H1 (cell line): ENCODE measurements around the gene CLEC16A. TPM values are rescaled to one million over a fixed set of nuclear protein-coding genes. Genes with fewer than 3 reads are reported as not detected.
A peak's percentile ranks its signal among the peaks of the same experiment; 100 is the strongest.

Experiments
- ATF2 ChIP-seq: IDR thresholded peaks from 2 replicates; pipeline ENCODE4 v1.6.1; 2012; ENCODE audit warnings: low read length, inconsistent platforms
- ATF3 ChIP-seq: IDR thresholded peaks from 2 replicates; pipeline ENCODE4 v1.6.1; 2011; ENCODE audit warnings: low read depth, mild to moderate bottlenecking, low read length; ENCODE audit not compliant: insufficient read depth
- BRCA1 ChIP-seq: IDR thresholded peaks from 2 replicates; pipeline ENCODE4 v1.6.1; 2012; ENCODE audit warnings: low read depth, low read length, improper control_type of control experiment
- CBX5 ChIP-seq: fragments of 300-800, 300-1000 bp; sonication (generic); IDR thresholded peaks from 2 replicates; pipeline ENCODE4 v1.7.1; 2016; ENCODE audit warnings: antibody characterized with exemption, low read length, low read depth
- CHD1 ChIP-seq: IDR thresholded peaks from 2 replicates; pipeline ENCODE4 v1.6.1; 2012; ENCODE audit warnings: low read depth, low read length, improper control_type of control experiment
- CTCF ChIP-seq, 3 experiments: IDR thresholded peaks; 1 replicate in 2 of 3; 2 replicates in 1 of 3; pipeline versions ENCODE4 v1.5.1 to v1.6.1; 2011; ENCODE audit warnings: low read length in 3 of 3, mild to moderate bottlenecking in 3 of 3, inconsistent platforms in 2 of 3, low read depth in 1 of 3, moderate library complexity in 1 of 3; ENCODE audit not compliant: insufficient read depth in 1 of 3; ENCODE audit errors: control extremely low read depth in 1 of 3
- EP300 ChIP-seq, 2 experiments: IDR thresholded peaks; 1 replicate in 1 of 2; 2 replicates in 1 of 2; pipeline ENCODE4 v1.6.1; 2011 to 2012; ENCODE audit warnings: low read depth in 2 of 2, low read length in 2 of 2, mild to moderate bottlenecking in 2 of 2, borderline replicate concordance in 1 of 2, inconsistent platforms in 1 of 2, moderate library complexity in 1 of 2
- JUN ChIP-seq: IDR thresholded peaks from 2 replicates; pipeline ENCODE4 v1.6.1; 2011; ENCODE audit warnings: low read depth, mild to moderate bottlenecking, improper control_type of control experiment, low read length
- KDM1A ChIP-seq: fragments of 200-600, 300-600 bp; sonication (generic); IDR thresholded peaks from 2 replicates; pipeline ENCODE4 v1.7.1; 2016; ENCODE audit warnings: mild to moderate bottlenecking, low read length, borderline replicate concordance
- NANOG ChIP-seq: IDR thresholded peaks from 2 replicates; pipeline ENCODE4 v1.6.1; 2011; ENCODE audit warnings: low read length, low read depth, mild to moderate bottlenecking, inconsistent platforms; ENCODE audit not compliant: insufficient read depth, poor library complexity, severe bottlenecking
- POLR2A ChIP-seq, 2 experiments: IDR thresholded peaks; 1 replicate in 1 of 2; 2 replicates in 1 of 2; pipeline ENCODE4 v1.6.1; 2011; ENCODE audit warnings: low read depth in 2 of 2, low read length in 2 of 2, mild to moderate bottlenecking in 2 of 2; ENCODE audit errors: control extremely low read depth in 1 of 2
- RFX5 ChIP-seq: IDR thresholded peaks from 2 replicates; pipeline ENCODE4 v1.6.1; 2011; ENCODE audit warnings: low read depth, low read length, improper control_type of control experiment, borderline replicate concordance
- RNF2 ChIP-seq: fragments of 200-900, 300-1000 bp; sonication (generic); IDR thresholded peaks from 2 replicates; pipeline ENCODE4 v1.7.1; 2016; ENCODE audit warnings: borderline replicate concordance, low read depth, mild to moderate bottlenecking, antibody characterized with exemption, low read length; ENCODE audit not compliant: poor library complexity, severe bottlenecking; ENCODE audit errors: missing control alignments
- SP2 ChIP-seq: IDR thresholded peaks from 2 replicates; pipeline ENCODE4 v1.6.1; 2012; ENCODE audit warnings: mild to moderate bottlenecking, low read length, inconsistent platforms
- SRF ChIP-seq: IDR thresholded peaks from 2 replicates; pipeline ENCODE4 v1.6.1; 2011; ENCODE audit warnings: mild to moderate bottlenecking, low read depth, low read length, moderate library complexity
- SUZ12 ChIP-seq: fragments of 200-600 bp; sonication (generic); IDR thresholded peaks from 2 replicates; pipeline ENCODE4 v1.6.1; 2012; ENCODE audit warnings: mild to moderate bottlenecking, inconsistent platforms, low read length, moderate library complexity, mixed read lengths
- TAF7 ChIP-seq: optimal IDR thresholded peaks from 2 replicates; pipeline ENCODE3; 2011; ENCODE audit warnings: low read depth, mild to moderate bottlenecking, inconsistent platforms, low read length, moderate library complexity, borderline replicate concordance
- ZNF274 ChIP-seq: IDR thresholded peaks from 2 replicates; pipeline ENCODE4 v1.7.0; 2012; ENCODE audit warnings: low read length, borderline replicate concordance; ENCODE audit errors: extremely low read depth
- polyA plus RNA-seq, 7 experiments: library from polyadenylated mRNA; depleted of rRNA in 3 of 7; stranded (reverse) in 5 of 7; unstranded in 2 of 7; fragments of >200 nt in 5 of 7; fragments of 200-250 nt in 2 of 7; gene quantifications; 1 replicate in 5 of 7; 2 replicates in 1 of 7; 4 replicates in 1 of 7; pipeline versions ENCODE4 v1.2.1 to v1.2.3, GENCODE V29; 2011 to 2013; ENCODE audit warnings: missing spikeins in 2 of 7, mixed read lengths in 2 of 7
- total RNA-seq: library from RNA; stranded (reverse); fragmentation: NEBNext Ultra II Directional; extraction: Animal tissue kit (Norgen Biotek cat#: 25700); gene quantifications from 2 replicates; pipeline ENCODE4 v1.2.1, GENCODE V29; 2021

CLEC16A gene
- total and polyA plus RNA-seq, 2 of the 8 experiments (the other 6 are each of a cell fraction or from before 2014, with no cell fraction given): 7.6 to 19.3 TPM

- TF ChIP-seq JUN: no peak
- TF ChIP-seq KDM1A: no peak; the same call in 1 of the 2 replicates
- no peak for TF ChIP-seq ATF3
- no peak for TF ChIP-seq TAF7
- TF ChIP-seq SRF: no peak
- no peak for TF ChIP-seq SUZ12
- TF ChIP-seq BRCA1: no peak
- no peak for TF ChIP-seq CHD1
- no peak for TF ChIP-seq ATF2
- no peak for TF ChIP-seq ZNF274
- peak; percentile 31 to 58 (median 50); a peak in 3 of 4 replicates for TF ChIP-seq CTCF (IDR thresholded peaks at IDR 0.05; ENCODE audit: control extremely low read depth in 1 of 3, insufficient read depth in 1 of 3, low read depth in 1 of 3, low read length in 3 of 3)
- 0 out of 3 replicates have a peak, but pooled peaks of 1 of the 2 experiments have one; percentile 16 for TF ChIP-seq POLR2A (IDR thresholded peaks at IDR 0.05; ENCODE audit: control extremely low read depth in 1 of 2, low read depth in 2 of 2, low read length in 2 of 2)
- TF ChIP-seq CBX5: no peak
- TF ChIP-seq RFX5: 0 out of 2 replicates have a peak, but pooled peaks have one; percentile 48
- no peak for TF ChIP-seq SP2
- no peak for TF ChIP-seq RNF2
- no peak for TF ChIP-seq EP300 (IDR thresholded peaks at IDR 0.05; ENCODE audit: borderline replicate concordance in 1 of 2, low read depth in 2 of 2, low read length in 2 of 2)
- TF ChIP-seq NANOG: peak; percentile 32
Measured at GRCh38 chr16:10949424-10949970, 5.1 kb downstream of the CLEC16A start (continued).
